Ishikawa (cell line): ENCODE results near the gene OSBPL1A.

ENCODE experiments used
- CEBPB ChIP-seq: IDR thresholded peaks from 2 replicates; pipeline ENCODE4 v1.6.1; 2012
- CREB1 ChIP-seq: IDR thresholded peaks from 2 replicates; pipeline ENCODE4 v1.6.1; 2012; ENCODE audit warnings: low read depth
- EGR1 ChIP-seq: IDR thresholded peaks from 2 replicates; pipeline ENCODE4 v1.6.1; 2012
- EP300 ChIP-seq: IDR thresholded peaks from 2 replicates; pipeline ENCODE4 v1.6.1; 2012; ENCODE audit warnings: borderline replicate concordance
- FOXM1 ChIP-seq: IDR thresholded peaks from 2 replicates; pipeline ENCODE4 v1.6.1; 2012; ENCODE audit warnings: low read depth, borderline replicate concordance
- MAX ChIP-seq: IDR thresholded peaks from 2 replicates; pipeline ENCODE4 v1.6.1; 2012
- NFIC ChIP-seq: IDR thresholded peaks from 2 replicates; pipeline ENCODE4 v1.6.1; 2012
- RAD21 ChIP-seq: IDR thresholded peaks from 2 replicates; pipeline ENCODE4 v1.6.1; 2012; ENCODE audit warnings: low read depth
- REST ChIP-seq: IDR thresholded peaks from 2 replicates; pipeline ENCODE4 v1.6.1; 2012; ENCODE audit warnings: low read depth, mild to moderate bottlenecking
- TAF1 ChIP-seq: IDR thresholded peaks from 2 replicates; pipeline ENCODE4 v1.6.1; 2012; ENCODE audit warnings: low read depth, mild to moderate bottlenecking
- TCF12 ChIP-seq: IDR thresholded peaks from 2 replicates; pipeline ENCODE4 v1.6.1; 2012; ENCODE audit warnings: low read depth
- TEAD4 ChIP-seq: IDR thresholded peaks from 2 replicates; pipeline ENCODE4 v1.6.1; 2012
- USF1 ChIP-seq: IDR thresholded peaks from 2 replicates; pipeline ENCODE4 v1.6.1; 2012
- YY1 ChIP-seq: IDR thresholded peaks from 2 replicates; pipeline ENCODE4 v1.6.1; 2012; ENCODE audit warnings: low read depth

GRCh38 chr18:24231773-24232735, 165.6 kb downstream of the OSBPL1A start:
- no peak for TF ChIP-seq EP300
- no peak for TF ChIP-seq TAF1
- TF ChIP-seq EGR1, result no peak
- no peak for TF ChIP-seq TCF12
- no peak for TF ChIP-seq YY1
- no peak for TF ChIP-seq RAD21
- no peak for TF ChIP-seq REST
- TF ChIP-seq MAX, result no peak
- no peak for TF ChIP-seq FOXM1
- no peak for TF ChIP-seq USF1
- no peak for TF ChIP-seq CEBPB
- no peak for TF ChIP-seq NFIC
- TF ChIP-seq CREB1, result no peak
- TF ChIP-seq TEAD4, result no peak
